Measurements from ENCODE around the gene TGFA. TPM values are rescaled to one million over a fixed set of nuclear protein-coding genes. Genes with fewer than 3 reads are reported as not detected.

Gene TGFA
- total and polyA plus RNA-seq, 8 donors = 0.33 to 15.6 (median 0.73) TPM

DNA sequence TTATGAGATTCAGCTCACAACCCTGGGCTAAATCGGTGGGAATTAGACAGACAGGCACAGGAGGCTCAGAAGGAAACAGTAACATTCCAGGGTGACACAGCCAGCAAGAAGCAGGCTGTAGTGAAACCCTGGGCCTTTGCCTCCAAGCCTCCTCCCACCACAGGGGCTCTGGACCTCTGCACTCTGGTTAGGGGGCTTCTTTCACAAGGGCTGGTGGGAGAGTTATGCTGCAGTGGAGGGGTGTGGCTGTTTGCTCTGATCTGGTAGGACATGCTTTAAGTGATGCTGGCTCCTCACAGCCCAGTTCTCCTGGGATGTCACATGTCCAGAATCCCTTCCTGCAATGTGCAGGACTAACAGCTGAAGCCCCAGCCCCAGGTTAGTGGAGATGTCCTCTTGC, 109.9 kb downstream of the TGFA start:
- no peak for DNase-seq
- ATAC-seq = no peak
- Histone ChIP-seq H3K36me3 (no peaks in the 10 kb centered on the region), H3K27ac (no peak overlapping the region), H3K27me3 (no peaks in the 10 kb centered on the region), H3K4me1 (no peaks in the 10 kb centered on the region), H3K9me3 (no peaks in the 10 kb centered on the region), H3K4me3 (no peak overlapping the region)
- intact Hi-C loops (cut with DNase I) = no loop called here
- TF ChIP-seq, protein P1, sequence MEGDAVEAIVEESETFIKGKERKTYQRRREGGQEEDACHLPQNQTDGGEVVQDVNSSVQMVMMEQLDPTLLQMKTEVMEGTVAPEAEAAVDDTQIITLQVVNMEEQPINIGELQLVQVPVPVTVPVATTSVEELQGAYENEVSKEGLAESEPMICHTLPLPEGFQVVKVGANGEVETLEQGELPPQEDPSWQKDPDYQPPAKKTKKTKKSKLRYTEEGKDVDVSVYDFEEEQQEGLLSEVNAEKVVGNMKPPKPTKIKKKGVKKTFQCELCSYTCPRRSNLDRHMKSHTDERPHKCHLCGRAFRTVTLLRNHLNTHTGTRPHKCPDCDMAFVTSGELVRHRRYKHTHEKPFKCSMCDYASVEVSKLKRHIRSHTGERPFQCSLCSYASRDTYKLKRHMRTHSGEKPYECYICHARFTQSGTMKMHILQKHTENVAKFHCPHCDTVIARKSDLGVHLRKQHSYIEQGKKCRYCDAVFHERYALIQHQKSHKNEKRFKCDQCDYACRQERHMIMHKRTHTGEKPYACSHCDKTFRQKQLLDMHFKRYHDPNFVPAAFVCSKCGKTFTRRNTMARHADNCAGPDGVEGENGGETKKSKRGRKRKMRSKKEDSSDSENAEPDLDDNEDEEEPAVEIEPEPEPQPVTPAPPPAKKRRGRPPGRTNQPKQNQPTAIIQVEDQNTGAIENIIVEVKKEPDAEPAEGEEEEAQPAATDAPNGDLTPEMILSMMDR (IDR thresholded peaks at IDR 0.05) = no peak

DNA sequence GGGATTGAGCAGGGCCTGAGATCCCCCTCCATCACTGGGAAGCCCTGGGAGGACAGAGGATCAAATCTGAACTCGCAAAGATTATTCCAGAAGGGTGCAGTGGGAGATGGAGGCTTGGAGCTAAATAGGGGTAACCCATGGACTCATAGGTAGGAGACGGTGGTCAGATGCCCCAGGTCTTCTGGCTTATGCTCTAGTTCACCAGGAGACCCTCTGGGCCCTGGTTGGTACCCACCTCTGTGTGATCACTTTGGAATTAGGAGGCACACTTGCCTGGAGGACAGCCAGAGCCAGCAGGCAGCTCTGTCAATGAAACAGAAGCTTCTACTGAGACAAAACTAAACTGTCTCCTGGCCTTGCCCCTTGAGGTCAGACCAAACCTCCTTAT, 110.6 kb downstream of the TGFA start:
- no peak for DNase-seq
- ATAC-seq = no peak
- no peak overlapping the region for H3K27ac ChIP-seq
- intact Hi-C loops (cut with DNase I) = no loop called here
- H3K4me3 ChIP-seq = no peak overlapping the region
- TF ChIP-seq, protein P1 (IDR thresholded peaks at IDR 0.05) = no peak
- no peaks in the 10 kb centered on the region for H3K36me3 ChIP-seq
- H3K27me3 ChIP-seq = no peaks in the 10 kb centered on the region
- no peaks in the 10 kb centered on the region for H3K4me1 ChIP-seq
- no peaks in the 10 kb centered on the region for H3K9me3 ChIP-seq

DNA sequence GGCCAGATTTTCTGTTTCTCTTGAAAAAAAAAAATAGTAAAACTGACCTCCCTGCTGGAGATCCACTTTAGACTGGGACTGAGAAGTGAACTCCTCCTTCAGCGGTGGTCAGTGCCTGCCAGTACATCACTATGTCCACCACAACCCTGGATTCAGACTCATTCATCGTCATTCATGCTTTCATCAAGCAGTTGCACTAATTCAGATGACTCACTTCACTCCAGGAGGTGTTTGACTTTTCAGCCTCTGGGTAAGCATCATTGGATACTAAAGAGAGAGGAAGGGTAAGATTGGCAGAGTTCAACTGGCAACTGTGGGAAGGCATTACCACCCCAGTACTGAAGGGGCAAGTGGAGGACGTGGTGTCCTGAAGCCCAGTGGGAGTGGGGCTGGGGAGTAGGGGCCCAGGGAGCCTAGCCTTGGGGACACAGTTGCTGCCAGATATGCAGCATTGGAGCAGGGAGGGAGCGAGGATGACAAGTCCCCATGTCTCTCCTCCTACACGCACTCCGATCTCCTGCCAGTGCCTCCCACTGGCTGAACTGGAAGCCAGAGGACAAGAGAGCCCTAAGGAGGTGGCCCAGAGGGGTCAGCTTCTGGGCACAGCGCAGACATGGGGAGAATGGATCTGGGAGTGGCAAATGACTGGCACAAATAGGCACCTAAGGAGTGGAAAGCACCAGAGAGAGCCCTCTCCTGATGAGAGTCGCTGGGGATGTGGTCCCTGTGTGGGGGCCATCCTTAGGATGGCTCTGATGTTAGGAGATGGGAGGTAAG, 111.1 kb downstream of the TGFA start:
- Histone ChIP-seq H3K4me3 (no peak overlapping the region), H3K27ac (no peak overlapping the region), H3K27me3 (no peaks in the 10 kb centered on the region), H3K9me3 (no peaks in the 10 kb centered on the region), H3K4me1 (no peaks in the 10 kb centered on the region), H3K36me3 (no peaks in the 10 kb centered on the region)
- DNase-seq (no peak), ATAC-seq (no peak)
- TF ChIP-seq, protein P1 (IDR thresholded peaks at IDR 0.05) = no peak
- intact Hi-C loops (cut with DNase I) = no loop called here

DNA sequence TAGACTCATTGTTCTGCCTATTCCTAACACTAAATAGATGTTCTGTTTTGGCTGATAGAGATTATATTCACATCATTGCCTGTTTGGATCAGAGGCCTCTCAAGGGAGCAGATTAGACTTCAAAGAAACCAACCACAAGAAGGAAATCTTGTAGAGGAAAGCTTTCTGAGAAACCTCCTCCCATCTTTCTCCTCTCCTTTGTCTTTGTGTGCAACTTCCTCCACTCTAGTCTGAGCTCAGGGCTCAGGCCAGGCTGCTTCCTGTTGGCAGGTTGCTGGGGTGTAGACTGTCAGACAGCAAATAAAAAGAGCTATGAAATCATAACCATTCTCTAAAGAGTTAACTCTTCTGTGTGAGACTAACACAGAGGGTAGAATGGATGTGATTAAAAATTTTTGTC, 113.0 kb downstream of the TGFA start:
- no peak for ATAC-seq

DNA sequence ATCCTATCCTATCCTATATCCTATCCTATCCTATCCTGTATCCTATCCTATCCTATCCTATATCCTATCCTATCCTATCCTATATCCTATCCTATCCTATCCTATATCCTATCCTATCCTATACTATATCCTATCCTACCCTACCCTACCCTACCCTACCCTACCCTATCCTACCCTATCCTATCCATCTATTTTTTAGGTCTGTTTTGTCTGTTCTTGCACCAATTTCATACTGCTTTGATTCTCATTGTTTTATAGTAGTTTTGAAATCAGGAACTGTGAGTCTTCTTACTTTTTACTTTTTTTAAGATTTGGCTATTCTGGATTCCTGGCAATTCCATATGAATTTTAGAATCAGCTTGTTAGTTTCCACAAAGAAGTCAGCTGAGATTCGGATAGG, 118.5 kb downstream of the TGFA start:
- DNase-seq (no peak), ATAC-seq (no peak)
- TF ChIP-seq, protein P1 (IDR thresholded peaks at IDR 0.05) = no peak
- Histone ChIP-seq H3K4me1 (no peaks in the 10 kb centered on the region), H3K27me3 (no peaks in the 10 kb centered on the region), H3K9me3 (no peaks in the 10 kb centered on the region), H3K4me3 (no peak overlapping the region), H3K36me3 (no peaks in the 10 kb centered on the region), H3K27ac (no peak overlapping the region)
- intact Hi-C loops (cut with DNase I) = no loop called here

More for the DNA sequence above, 113.0 kb downstream of the TGFA start:
- H3K9me3 ChIP-seq = no peaks in the 10 kb centered on the region
- no peaks in the 10 kb centered on the region for H3K27me3 ChIP-seq
- H3K27ac ChIP-seq = no peak overlapping the region
- TF ChIP-seq, protein P1 (IDR thresholded peaks at IDR 0.05) = no peak
- H3K4me1 ChIP-seq = no peaks in the 10 kb centered on the region
- no peak for DNase-seq
- H3K36me3 ChIP-seq = no peaks in the 10 kb centered on the region
- no peak overlapping the region for H3K4me3 ChIP-seq
- intact Hi-C loops (cut with DNase I) = no loop called here

Data from left lung (tissue), 10 donors.